HL-60 (cell line): Measurements from ENCODE around the gene PAPPA.

ENCODE experiments used
- CTCF ChIP-seq: IDR thresholded peaks from one replicate; pipeline ENCODE4 v1.5.1; 2011; ENCODE audit warnings: low read length, control low read depth, inconsistent platforms; ENCODE audit not compliant: insufficient read depth
- GABPA ChIP-seq: IDR thresholded peaks from 2 replicates; pipeline ENCODE4 v1.6.1; 2012; ENCODE audit warnings: low read depth
- POLR2AphosphoS5 ChIP-seq: IDR thresholded peaks from 2 replicates; pipeline ENCODE4 v1.6.1; 2012; ENCODE audit warnings: low read depth
- REST ChIP-seq: IDR thresholded peaks from 2 replicates; pipeline ENCODE4 v1.6.1; 2012; ENCODE audit warnings: low read depth; ENCODE audit not compliant: insufficient replicate concordance

DNA sequence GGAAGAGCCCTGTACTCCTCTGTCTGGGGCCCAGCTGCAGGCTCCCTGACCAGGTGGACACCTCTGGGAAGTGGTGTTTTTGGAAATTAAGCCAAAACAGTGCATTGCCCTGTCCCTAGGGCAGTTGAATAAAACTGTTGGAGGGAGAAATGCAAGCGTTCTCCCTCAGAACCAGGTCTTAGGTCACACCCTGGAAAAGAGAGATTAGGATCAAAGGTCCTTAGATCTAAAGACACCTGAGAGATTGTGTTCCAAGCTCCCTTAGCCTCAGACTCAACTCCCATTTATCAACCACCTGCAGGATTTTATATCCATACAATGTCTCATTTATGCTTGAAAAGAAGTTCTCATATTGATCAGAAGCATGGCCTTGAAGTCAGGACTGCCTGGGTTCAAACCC, 64.8 kb downstream of the PAPPA start:
- TF ChIP-seq CTCF = no peak
- TF ChIP-seq POLR2AphosphoS5 = no peak
- TF ChIP-seq GABPA = no peak
- no peak for TF ChIP-seq REST
